DMS114 treated with DMSO at 0.1 percent for 48 hours (cell line): ENCODE data around the gene NIPAL1.
"Not testable (repeated sequence)": the region's sequence is repeated elsewhere in the genome, so short reads cannot be mapped to it uniquely, and the experiment has no call there.

Experiments used
- DNase-seq: peaks from one replicate; lab custom pipeline; 2025; ENCODE audit not compliant: unreplicated experiment; lab: John Stamatoyannopoulos, UW

Gene NIPAL1

GRCh38 chr4:48016141-48017107, at the start of gene NIPAL1, which contains the start of gene CNGA1:
NIPAL1 (plus strand) TSS chr4:48016772; CDS start chr4:48016840, 68 bp downstream.
CNGA1 (minus strand) TSS chr4:48016681; CDS start chr4:47952689, 63,992 bp downstream.
- DNase-seq: peak; percentile 30

GRCh38 chr4:47968847-47969246, 47.7 kb upstream of the NIPAL1 start:
- DNase-seq: no peak

DNA sequence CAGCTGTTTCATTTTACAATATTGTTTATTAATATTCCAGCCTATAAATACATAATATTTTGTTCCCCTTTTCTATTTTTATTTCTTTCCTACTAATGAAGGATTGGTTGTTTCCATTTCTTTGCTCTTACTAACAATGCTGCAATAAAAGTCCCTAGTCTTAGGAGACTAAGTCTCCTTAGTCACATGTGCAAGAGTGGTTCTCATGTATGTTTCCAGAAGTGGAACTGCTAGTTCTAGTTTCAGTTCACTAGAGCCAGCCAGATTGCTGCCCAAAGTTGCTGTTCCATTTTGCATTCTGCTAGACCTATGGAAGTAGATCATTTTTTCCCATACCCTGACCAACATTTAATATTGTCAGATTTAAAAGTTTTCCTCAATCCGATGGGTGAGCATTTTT, 44.4 kb upstream of the NIPAL1 start:
- DNase-seq: no peak

- no peak for DNase-seq
These were observed 43.9 kb upstream of the NIPAL1 start for GRCh38 chr4:47972721-47973120.

- DNase-seq: no peak
These were observed 42.0 kb upstream of the NIPAL1 start for GRCh38 chr4:47974566-47974965.

DNA sequence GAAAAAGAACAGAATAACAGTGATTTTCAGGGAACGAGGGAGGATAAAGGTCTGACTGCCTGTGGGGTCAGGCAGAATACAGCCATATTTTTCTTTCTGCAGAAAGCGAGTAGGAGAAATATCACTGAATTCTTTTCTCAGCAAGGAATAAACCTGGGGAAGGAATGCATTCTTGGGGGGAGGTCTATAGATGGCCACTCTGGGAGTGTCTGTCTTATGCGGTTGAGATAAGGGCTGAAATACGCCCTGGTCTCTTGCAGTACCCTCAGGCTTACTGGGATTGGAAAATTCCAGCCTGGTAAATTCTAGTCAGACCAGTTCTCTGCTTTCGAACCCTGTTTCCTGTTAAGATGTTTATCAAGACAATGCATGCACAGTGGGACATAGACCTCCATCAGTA, 26.4 kb upstream of the NIPAL1 start:
- no peak for DNase-seq

DNA sequence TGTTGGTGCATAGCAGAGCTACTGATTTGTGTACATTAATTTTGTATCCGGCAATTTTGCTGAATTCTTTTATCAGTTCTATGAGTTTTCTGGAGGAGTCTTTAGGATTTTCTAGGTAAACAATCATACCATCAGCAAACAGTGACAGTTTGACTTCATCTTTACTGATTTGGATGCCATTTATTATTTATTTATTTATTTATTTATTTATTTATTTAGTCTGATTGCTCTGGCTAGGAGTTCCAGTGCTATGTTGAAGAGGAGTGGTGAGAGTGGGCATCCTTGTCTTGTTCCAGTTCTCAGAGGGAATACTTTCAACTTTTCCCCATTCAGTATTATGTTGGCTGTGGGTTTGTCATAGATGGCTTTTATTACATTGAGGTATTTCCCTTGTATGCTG, 24.1 kb upstream of the NIPAL1 start:
- DNase-seq: not testable (repeated sequence)

DNA sequence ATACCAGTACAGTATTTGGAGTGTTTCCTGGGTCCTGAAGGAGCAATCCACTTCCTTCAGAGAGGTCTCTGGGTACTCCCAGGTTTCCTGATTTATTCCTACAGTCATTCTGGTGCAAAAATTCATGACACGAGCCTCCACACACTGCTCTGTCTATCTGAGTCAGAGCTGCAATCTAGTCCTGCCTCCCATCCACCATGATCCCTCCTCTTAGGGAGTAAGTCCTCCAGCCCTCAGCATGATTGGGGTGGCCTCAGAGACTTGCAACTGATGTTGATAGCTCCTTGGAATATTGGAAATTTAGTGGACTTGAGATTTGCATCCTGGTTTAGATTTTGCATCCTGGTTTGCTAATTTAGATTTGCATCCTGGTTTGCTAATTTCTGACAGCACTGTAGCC, 20.6 kb upstream of the NIPAL1 start:
- DNase-seq: no peak

DNA sequence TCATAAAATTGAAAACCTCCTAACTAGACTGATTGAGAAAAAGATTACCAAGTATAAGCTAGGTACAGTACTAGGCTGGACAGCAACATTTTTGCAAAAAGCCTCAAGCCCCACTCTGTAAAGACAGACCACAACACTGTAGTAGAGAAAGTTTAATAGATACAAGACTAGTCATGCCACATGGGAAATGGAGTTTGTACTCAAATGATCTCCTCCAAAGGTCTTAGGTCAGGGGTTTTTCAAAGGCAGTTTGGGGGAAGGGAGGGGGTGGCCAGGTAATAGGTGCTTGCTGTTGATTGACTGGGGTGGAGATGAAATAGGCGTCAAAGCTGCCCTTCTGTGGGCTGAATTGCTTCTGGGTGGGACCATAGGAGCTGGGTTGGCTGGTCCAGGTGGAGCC, 14.3 kb upstream of the NIPAL1 start:
- DNase-seq: no peak

- DNase-seq: not testable (repeated sequence)
These were observed 13.0 kb upstream of the NIPAL1 start for GRCh38 chr4:48003568-48003967.

DNA sequence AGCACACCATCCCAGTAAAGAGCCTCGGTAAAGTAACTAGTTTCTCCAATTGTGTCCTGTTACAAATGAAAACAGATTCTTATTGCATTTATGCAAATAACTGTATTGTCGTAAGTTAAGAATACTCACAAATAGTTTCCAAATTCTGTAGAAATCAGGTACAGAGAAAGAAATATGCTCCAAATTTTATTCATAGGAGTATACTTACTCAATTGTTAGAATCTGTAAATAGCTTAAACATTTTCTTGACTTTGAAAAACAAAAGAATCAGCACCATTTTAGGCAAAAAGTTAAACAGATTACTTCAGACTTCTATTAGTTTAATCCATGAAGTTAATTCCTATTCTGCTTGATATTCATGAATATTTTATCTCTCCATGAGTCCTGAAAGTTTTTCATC, 10.8 kb upstream of the NIPAL1 start:
- DNase-seq: no peak

DNA sequence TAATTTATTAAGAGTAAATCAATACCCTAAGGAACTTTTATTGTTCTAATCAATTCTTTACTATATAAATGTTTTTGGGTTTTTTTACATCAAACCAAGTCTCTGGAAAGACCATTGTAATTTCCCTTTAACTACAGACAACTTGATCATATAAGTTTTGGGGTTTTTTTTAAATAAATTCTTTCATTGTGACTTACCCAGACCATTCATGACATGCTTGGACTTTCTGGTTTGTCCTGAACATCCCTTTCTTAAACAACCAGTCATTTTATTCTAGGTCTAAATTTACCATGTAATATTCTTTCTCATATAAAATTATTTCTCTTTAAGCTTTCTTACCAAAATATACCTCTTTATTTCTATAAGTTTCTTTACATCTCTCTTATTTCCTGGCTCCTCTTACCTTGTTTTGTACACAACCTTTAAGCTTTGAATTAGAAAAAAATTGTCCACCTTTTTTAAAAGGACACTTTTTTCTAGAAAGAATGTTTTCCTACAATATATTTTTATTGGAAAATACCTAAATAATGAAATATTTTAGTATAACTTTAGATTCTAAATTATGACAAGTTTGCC, 8.5 kb upstream of the NIPAL1 start:
- no peak for DNase-seq

DNA sequence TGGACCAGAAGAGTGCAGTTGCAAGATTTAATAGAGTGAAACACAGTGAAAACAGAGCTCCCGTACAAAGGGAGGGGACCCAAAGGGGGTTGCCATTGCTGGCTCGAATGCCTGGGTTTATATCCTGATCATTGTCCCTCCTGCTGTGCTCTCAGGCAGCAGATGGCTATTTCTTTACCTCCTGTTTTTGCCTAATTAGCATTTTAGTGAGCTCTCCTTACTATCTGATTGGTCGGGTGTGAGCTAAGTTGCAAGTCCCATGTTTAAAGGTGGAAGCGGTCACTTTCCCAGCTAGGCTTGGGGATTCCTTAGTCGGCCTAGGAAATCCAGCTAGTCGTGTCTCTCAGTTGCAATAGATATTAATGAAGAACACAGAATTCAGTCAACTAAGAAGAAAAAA, 5.7 kb upstream of the NIPAL1 start:
- DNase-seq: not testable (repeated sequence)

DNA sequence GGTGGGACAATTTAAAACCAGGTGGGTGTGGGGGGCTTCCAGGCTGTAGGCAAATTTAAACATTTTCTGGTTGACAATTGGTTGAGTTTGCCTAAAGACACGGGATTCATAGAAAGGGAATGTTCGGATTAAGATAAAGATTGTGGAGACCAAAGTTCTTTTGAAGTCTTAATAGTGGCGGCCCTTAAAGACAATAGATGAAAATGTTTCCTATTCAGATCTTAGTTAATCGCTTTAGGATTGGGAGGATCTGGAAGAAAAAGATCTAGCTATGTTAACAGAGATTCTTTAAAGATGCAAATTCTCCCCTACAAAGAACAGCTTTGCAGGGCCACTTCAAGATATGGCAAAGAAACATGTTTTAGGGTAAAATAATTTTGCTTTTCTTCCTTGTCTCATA, 4.8 kb upstream of the NIPAL1 start:
- no peak for DNase-seq

- no peak for DNase-seq
These were observed 3.7 kb upstream of the NIPAL1 start for GRCh38 chr4:48012824-48013223.

GRCh38 chr4:48015216-48015615, 1.4 kb upstream of the NIPAL1 start:
- no peak for DNase-seq

DNA sequence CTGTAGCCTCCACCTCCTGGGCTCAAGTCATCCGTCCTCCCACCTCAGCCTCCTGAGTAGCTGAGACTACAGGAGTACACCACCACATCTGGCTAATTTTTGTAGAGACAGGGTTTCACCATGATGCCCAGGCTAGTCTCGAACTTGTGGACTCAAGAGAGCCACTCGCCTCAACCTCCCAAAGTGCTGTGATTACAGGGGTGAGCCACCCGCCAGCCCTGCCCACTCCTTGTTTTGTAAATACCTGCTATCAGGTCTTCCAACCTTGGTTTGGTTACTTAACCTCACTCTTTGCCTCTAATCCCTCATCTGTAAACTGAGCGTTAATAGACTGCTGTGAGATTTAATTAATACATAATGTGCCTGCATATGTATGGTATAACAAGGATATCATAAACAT, 894 bp upstream of the NIPAL1 start:
- no peak for DNase-seq

DNA sequence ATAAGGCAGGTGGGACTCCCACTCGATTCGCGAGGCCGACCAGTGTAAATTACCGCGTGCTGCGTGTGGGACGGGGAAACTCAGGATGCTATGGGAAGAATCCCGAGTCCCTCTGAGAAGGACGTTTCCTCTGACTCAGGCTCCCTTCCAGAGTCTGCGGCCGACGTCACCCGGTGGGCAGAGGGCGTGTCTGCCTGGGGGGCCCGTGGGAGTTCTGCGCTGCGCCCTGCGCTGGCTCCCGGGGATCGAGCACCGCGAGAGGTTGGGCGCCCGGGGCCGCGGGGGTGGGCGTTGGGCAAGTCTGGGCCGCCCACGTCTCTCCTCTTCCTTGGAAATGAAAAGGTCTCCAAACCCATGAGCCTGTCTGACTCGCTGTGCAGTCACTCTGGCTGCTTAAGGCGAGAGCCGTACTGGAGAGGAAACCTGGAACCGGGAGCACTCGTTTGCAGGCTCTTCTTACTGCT, 568 bp downstream of the NIPAL1 start:
- no peak for DNase-seq

- DNase-seq: no peak
These were observed 1.5 kb downstream of the NIPAL1 start for GRCh38 chr4:48018112-48018511.

GRCh38 chr4:48021100-48021499, 4.5 kb downstream of the NIPAL1 start:
- DNase-seq: no peak

DNA sequence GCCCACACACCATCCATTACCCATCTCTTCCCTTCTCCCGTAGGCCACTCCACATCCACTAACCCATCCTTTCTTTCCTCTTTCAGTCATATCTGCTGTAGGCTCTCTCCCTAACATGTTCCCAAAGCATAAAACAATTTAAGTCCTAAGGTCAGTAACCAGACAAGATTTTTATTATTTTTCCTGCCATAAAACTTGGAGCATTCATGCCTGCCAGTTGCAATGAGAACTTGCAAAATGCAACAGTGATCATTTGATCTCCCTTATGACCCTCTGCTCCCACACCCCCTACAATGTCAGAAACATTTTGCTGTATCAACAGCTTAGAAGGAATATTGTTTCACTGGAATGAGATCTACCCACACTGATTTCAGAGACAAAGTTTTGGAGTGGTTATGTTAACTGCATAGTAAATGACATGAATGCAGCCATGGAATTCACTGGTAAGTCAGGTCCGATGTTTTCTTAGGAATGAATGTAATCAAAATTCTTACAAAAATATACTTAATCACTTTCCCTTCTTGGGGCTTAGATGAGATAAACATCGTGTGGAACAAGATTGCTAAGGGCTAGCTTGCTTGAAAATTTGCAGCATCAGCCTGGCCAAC, 5.7 kb downstream of the NIPAL1 start:
- DNase-seq: no peak

DNA sequence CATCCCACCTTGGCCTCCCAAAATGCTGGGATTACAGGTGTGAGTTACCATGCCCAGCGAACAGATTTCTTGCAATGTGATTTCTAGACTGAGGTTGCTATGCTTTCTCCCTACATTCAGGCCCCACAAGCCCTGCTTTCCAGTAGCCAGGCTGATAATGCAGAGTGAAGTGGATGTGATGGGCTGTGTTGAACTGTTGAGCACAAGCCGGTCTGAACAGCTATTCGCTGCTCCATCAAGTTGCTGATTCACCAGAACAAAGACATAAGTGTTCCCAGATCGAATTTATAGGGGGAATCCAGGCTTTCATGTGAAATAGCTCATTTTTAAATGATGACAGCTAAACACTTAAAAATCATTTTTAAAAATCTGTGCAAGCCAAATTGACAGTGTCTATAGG, 8.0 kb downstream of the NIPAL1 start:
- no peak for DNase-seq
